Breast epithelium (tissue), 4 donors: ENCODE results near the gene TNFRSF8. TPM values are rescaled to one million over a fixed set of nuclear protein-coding genes. Genes with fewer than 3 reads are reported as not detected.

ENCODE experiments used
- DNase-seq, 2 donors: peaks; one replicate each; pipeline ENCODE4 v3.0.0-alpha.2; 2019; ENCODE audit warnings: low spot score in 2 of 2
- H3K27ac ChIP-seq, 2 donors: fragments of 200-600 bp; sonication (generic) in 1 of 2; one replicate each; pipeline ENCODE4 v1.5.1; 2016 to 2019; ENCODE audit warnings: mild to moderate bottlenecking in 1 of 2
- H3K27me3 ChIP-seq, 2 donors: fragments of 200-600 bp; sonication (generic) in 1 of 2; one replicate each; pipeline versions ENCODE4 v1.5.1 to v1.6.0; 2017 to 2019; ENCODE audit warnings: control low read depth in 1 of 2, mild to moderate bottlenecking in 1 of 2
- H3K36me3 ChIP-seq: fragments of 200-600 bp; one replicate; pipeline ENCODE4 v1.5.1; 2019
- H3K4me1 ChIP-seq, 2 donors: fragments of 200-600 bp; sonication (generic); one replicate each; pipeline ENCODE4 v1.5.1; 2016 to 2019; ENCODE audit warnings: control low read depth in 1 of 2
- H3K4me3 ChIP-seq, 3 donors: fragments of 200-600 bp; sonication (generic); 1 replicate in 2 of 3; 2 replicates in 1 of 3; pipeline ENCODE4 v1.5.1; 2016 to 2019; ENCODE audit warnings: mild to moderate bottlenecking in 3 of 3, moderate library complexity in 2 of 3
- H3K9me3 ChIP-seq, 2 donors: fragments of 200-600 bp; sonication (generic) in 1 of 2; one replicate each; pipeline ENCODE4 v1.5.1; 2016 to 2019; ENCODE audit warnings: control low read depth in 1 of 2
- CTCF ChIP-seq, 3 donors: fragments of 450-650 bp; IDR thresholded peaks; one replicate each; pipeline ENCODE4 v1.5.1; 2016 to 2017; ENCODE audit warnings: antibody characterized with exemption in 3 of 3, mild to moderate bottlenecking in 3 of 3, moderate library complexity in 3 of 3
- POLR2A ChIP-seq: fragments of 450-650 bp; IDR thresholded peaks from one replicate; pipeline ENCODE4 v1.6.1; 2016; ENCODE audit warnings: antibody characterized with exemption, mild to moderate bottlenecking, moderate library complexity
- POLR2AphosphoS5 ChIP-seq, 3 donors: sonication (generic); formaldehyde crosslinking; IDR thresholded peaks; one replicate each; pipeline ENCODE4 v1.6.1; 2017; ENCODE audit warnings: antibody characterized with exemption in 3 of 3
- intact Hi-C: fragments of 100-400 bp; cut with DNase I; formaldehyde crosslinking; loops from one replicate; pipeline ENCODE4 v1.15.1; 2023; ENCODE audit warnings: low total_unique reads
- total RNA-seq, 3 donors: library from RNA; depleted of rRNA; stranded (reverse); fragments of >200 nt; gene quantifications; one replicate each; pipeline ENCODE4 v1.1.0, GENCODE V29; 2016

TNFRSF8 gene
- total RNA-seq, 3 donors from 2014 or later: 0.88 to 2.3 (median 1.6) TPM

- Histone ChIP-seq H3K4me1 (peaks cover 6 to 8% of the 10 kb centered on the region in 2 donors), H3K27ac (peak overlapping the region; percentile 84 to 87), H3K36me3 (no peaks in the 10 kb centered on the region), H3K27me3 (no peaks in the 10 kb centered on the region), H3K9me3 (no peaks in the 10 kb centered on the region), H3K4me3 (no peak overlapping the region)
- no peak for DNase-seq
- intact Hi-C loops: no loop called here
- TF ChIP-seq CTCF (IDR thresholded peaks at IDR 0.05) (no peak), POLR2AphosphoS5 (IDR thresholded peaks at IDR 0.05) (no peak), POLR2A (no peak)
Measured at GRCh38 chr1:12144236-12144635, 81.1 kb downstream of the TNFRSF8 start.

GRCh38 chr1:12144969-12145368 is 81.9 kb downstream of the TNFRSF8 start:
- Histone ChIP-seq H3K27me3 (no peaks in the 10 kb centered on the region), H3K4me1 (peaks cover 6 to 8% of the 10 kb centered on the region in 2 donors), H3K4me3 (no peak overlapping the region), H3K27ac (peak overlapping the region; percentile 55 to 84), H3K36me3 (no peaks in the 10 kb centered on the region), H3K9me3 (no peaks in the 10 kb centered on the region)
- TF ChIP-seq POLR2AphosphoS5 (IDR thresholded peaks at IDR 0.05): no peak
- no peak for TF ChIP-seq POLR2A
- no peak for TF ChIP-seq CTCF (IDR thresholded peaks at IDR 0.05)
- no peak for DNase-seq
- intact Hi-C loops: no loop called here

- intact Hi-C loops: no loop called here
- no peak for DNase-seq
- no peaks in the 10 kb centered on the region for H3K9me3 ChIP-seq
- peaks cover 6 to 8% of the 10 kb centered on the region in 2 donors for H3K4me1 ChIP-seq
- H3K36me3 ChIP-seq: no peaks in the 10 kb centered on the region
- H3K4me3 ChIP-seq: no peak overlapping the region
- peak overlapping the region in 1 of 2 donors; percentile 83 for H3K27ac ChIP-seq
- TF ChIP-seq POLR2A: no peak
- TF ChIP-seq POLR2AphosphoS5 (IDR thresholded peaks at IDR 0.05): no peak
- no peak for TF ChIP-seq CTCF (IDR thresholded peaks at IDR 0.05)
- no peaks in the 10 kb centered on the region for H3K27me3 ChIP-seq
Measured at GRCh38 chr1:12145616-12146342, 82.7 kb downstream of the TNFRSF8 start.

GRCh38 chr1:12146343-12147112 is 83.4 kb downstream of the TNFRSF8 start:
- TF ChIP-seq CTCF (IDR thresholded peaks at IDR 0.05): no peak
- TF ChIP-seq POLR2A: no peak
- no peak for TF ChIP-seq POLR2AphosphoS5 (IDR thresholded peaks at IDR 0.05)
- Histone ChIP-seq H3K27ac (peak overlapping the region in 1 of 2 donors; percentile 83), H3K4me1 (peaks cover 6 to 8% of the 10 kb centered on the region in 2 donors), H3K27me3 (no peaks in the 10 kb centered on the region), H3K36me3 (no peaks in the 10 kb centered on the region), H3K9me3 (no peaks in the 10 kb centered on the region), H3K4me3 (no peak overlapping the region)
- intact Hi-C loops: no loop called here
- no peak for DNase-seq

GRCh38 chr1:12147201-12147701 is 84.1 kb downstream of the TNFRSF8 start:
- Histone ChIP-seq H3K27me3 (no peaks in the 10 kb centered on the region), H3K27ac (peak overlapping the region; percentile 0 to 83), H3K4me1 (peaks cover 6 to 8% of the 10 kb centered on the region in 2 donors), H3K4me3 (no peak overlapping the region), H3K9me3 (no peaks in the 10 kb centered on the region), H3K36me3 (no peaks in the 10 kb centered on the region)
- TF ChIP-seq POLR2AphosphoS5 (IDR thresholded peaks at IDR 0.05) (no peak), CTCF (IDR thresholded peaks at IDR 0.05) (no peak)
- DNase-seq: no peak
- intact Hi-C loops: no loop called here
